Adipocyte (in vitro differentiated cells): ENCODE measurements around the gene EHD3.

Experiments
- DNase-seq: peaks from one replicate; pipeline ENCODE4 v3.0.0-alpha.2; 2015; ENCODE audit warnings: low read depth
- H3K27me3 ChIP-seq: replicated peaks from 2 replicates; pipeline ENCODE4 v1.7.0; 2013; ENCODE audit warnings: mild to moderate bottlenecking, low read length, moderate library complexity; ENCODE audit not compliant: control insufficient read depth, insufficient read depth
- H3K36me3 ChIP-seq: 2 replicates; pipeline ENCODE4 v1.7.0; 2013; ENCODE audit warnings: low read length, mild to moderate bottlenecking, moderate library complexity; ENCODE audit not compliant: control insufficient read depth, insufficient read depth, severe bottlenecking
- H3K4me1 ChIP-seq: 2 replicates; pipeline ENCODE4 v1.7.0; 2013; ENCODE audit warnings: mild to moderate bottlenecking, low read length, moderate library complexity; ENCODE audit not compliant: control insufficient read depth, insufficient read depth
- H3K4me3 ChIP-seq: 2 replicates; pipeline ENCODE4 v1.7.0; 2013; ENCODE audit warnings: mild to moderate bottlenecking, low read length, moderate library complexity
- H3K9ac ChIP-seq: 2 replicates; pipeline ENCODE4 v1.7.0; 2013; ENCODE audit warnings: mild to moderate bottlenecking, low read length, moderate library complexity
- H3K9me3 ChIP-seq: 2 replicates; pipeline ENCODE4 v1.7.0; 2013; ENCODE audit warnings: mild to moderate bottlenecking, low read length, moderate library complexity; ENCODE audit not compliant: control insufficient read depth

EHD3 gene

GRCh38 chr2:31249009-31249690, 15.2 kb downstream of the EHD3 start:
- H3K4me3 ChIP-seq = no peak overlapping the region
- H3K9me3 ChIP-seq = no peaks in the 10 kb centered on the region
- DNase-seq = no peak
- no peaks in the 10 kb centered on the region for H3K4me1 ChIP-seq
- H3K9ac ChIP-seq = no peak overlapping the region
- no peaks in the 10 kb centered on the region for H3K27me3 ChIP-seq
- H3K36me3 ChIP-seq = peaks cover 5% of the 10 kb centered on the region

DNA sequence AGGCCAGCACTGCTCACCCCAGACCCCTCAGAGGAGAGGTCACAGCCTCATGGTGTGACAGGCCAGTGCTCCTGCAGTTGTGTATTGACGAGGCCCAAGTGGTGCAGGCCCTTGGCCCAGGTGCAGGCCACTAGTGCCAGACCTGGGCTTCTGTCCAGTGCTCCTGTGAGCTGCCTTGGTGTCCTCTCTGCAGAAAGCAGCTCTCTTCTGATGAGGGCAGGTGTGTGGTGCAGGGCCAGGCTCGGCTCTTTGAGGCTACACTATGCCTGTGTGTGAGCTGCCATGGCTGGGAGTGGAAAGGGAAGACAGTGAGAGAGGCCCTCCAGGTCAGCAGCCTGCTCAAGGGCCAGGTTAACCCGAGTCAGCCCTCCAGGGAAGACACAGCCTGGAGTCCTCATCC, 17.1 kb downstream of the EHD3 start:
- no peak overlapping the region for H3K4me3 ChIP-seq

GRCh38 chr2:31251851-31252250, 17.9 kb downstream of the EHD3 start:
- H3K4me1 ChIP-seq = no peaks in the 10 kb centered on the region
- H3K4me3 ChIP-seq = no peak overlapping the region
- H3K9ac ChIP-seq = no peak overlapping the region
- no peaks in the 10 kb centered on the region for H3K9me3 ChIP-seq
- no peaks in the 10 kb centered on the region for H3K27me3 ChIP-seq
- DNase-seq = no peak
- H3K36me3 ChIP-seq = no peaks in the 10 kb centered on the region

More for the DNA sequence above, 17.1 kb downstream of the EHD3 start:
- Histone ChIP-seq H3K36me3 (no peaks in the 10 kb centered on the region), H3K27me3 (no peaks in the 10 kb centered on the region), H3K9ac (no peak overlapping the region), H3K4me1 (no peaks in the 10 kb centered on the region), H3K9me3 (no peaks in the 10 kb centered on the region)
- DNase-seq = no peak

DNA sequence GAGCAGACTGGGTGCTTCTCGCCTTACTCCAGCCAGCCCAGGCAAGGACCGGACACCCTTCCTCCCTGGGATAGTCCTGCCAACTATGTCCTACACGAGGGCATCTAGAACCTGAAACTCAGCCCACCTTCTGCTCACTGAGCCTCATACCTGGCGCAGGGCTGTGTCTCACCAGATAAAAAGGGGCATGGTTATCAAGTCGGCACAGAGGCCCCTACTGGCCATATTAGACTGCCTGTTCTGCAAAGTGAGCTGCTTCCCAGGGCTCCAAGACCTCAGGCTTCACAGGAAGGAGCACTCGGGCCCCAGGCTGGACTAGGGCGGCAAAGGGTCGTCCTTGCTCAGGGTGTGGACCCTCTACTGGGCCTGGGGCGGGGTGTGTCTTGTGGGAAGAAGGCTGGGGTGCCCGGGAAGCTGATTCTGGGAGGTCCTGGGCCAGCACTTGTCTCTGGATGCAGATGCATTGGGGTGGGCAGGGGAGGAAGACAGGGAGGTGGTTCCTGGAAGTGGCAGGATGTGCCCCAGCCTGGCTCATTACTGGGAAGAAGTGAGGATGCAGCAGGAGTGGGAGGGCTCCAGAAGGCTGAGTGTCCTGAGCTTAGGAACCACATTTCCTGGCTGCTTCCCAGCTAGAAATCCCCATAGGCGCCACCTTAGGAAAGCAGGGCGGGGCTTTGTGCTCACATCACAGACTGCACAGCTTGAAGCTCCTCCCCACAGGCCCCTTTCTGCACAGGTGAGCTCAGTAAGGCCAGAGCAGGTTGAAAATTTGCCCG, 19.6 kb downstream of the EHD3 start:
- no peaks in the 10 kb centered on the region for H3K27me3 ChIP-seq
- DNase-seq = no peak

DNA sequence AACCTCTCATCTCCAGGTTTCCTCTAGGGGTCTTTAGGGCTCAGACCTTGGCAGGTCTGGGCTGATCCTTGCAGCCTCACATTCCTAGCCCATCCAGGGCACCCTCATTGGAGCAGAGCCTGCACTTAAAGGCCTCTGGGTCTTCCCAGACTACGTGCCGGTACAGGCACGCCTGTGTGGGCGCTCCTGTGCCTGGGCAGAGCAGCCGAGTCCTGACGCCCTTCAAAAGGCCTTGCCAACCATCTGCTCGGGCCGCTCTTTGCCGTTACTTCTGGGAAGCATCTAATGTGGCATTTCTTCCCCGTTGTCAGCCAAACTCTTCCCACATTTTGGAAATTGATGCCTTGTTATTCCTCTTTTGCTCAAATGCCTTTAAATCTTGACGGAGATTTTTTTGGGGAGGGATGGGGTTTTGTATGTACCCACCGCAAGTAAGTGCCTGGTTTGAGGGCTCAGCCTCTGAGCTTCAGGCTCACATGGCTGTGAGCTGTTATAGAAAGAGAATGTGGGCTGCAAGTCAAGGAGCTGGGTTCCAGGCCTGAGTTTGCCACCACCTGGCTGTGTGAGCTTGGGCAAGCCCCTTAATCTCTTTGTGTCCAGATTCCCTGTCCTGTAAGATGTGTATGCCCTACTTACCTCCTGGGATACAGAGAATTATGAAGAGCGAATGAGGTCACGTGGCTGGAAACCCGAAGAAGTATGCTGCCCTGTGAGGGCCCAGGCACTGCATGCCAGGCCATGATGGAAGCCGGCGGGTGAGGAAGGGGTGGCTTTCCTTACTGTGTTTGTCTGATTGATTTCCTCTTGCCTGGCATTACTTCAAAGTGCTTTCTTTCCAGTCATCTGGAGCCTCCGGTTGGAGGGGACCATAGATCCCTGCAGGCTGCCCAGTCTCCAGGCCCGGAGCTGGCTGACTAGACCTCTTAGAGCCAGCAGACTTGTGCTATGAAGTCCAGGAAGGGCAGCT, 20.6 kb downstream of the EHD3 start:
- Histone ChIP-seq H3K4me3 (no peak overlapping the region), H3K27me3 (no peaks in the 10 kb centered on the region), H3K9me3 (no peaks in the 10 kb centered on the region), H3K4me1 (no peaks in the 10 kb centered on the region), H3K36me3 (no peaks in the 10 kb centered on the region), H3K9ac (no peak overlapping the region)
- no peak for DNase-seq

More for the DNA sequence above, 19.6 kb downstream of the EHD3 start:
- Histone ChIP-seq H3K36me3 (no peaks in the 10 kb centered on the region), H3K9ac (no peak overlapping the region), H3K4me1 (no peaks in the 10 kb centered on the region), H3K4me3 (no peak overlapping the region), H3K9me3 (no peaks in the 10 kb centered on the region)

- H3K9me3 ChIP-seq = no peaks in the 10 kb centered on the region
- H3K27me3 ChIP-seq = no peaks in the 10 kb centered on the region
- DNase-seq = no peak
- no peak overlapping the region for H3K4me3 ChIP-seq
- H3K9ac ChIP-seq = no peak overlapping the region
- no peaks in the 10 kb centered on the region for H3K4me1 ChIP-seq
- no peaks in the 10 kb centered on the region for H3K36me3 ChIP-seq
Measured at GRCh38 chr2:31255911-31256571, 22.1 kb downstream of the EHD3 start.

DNA sequence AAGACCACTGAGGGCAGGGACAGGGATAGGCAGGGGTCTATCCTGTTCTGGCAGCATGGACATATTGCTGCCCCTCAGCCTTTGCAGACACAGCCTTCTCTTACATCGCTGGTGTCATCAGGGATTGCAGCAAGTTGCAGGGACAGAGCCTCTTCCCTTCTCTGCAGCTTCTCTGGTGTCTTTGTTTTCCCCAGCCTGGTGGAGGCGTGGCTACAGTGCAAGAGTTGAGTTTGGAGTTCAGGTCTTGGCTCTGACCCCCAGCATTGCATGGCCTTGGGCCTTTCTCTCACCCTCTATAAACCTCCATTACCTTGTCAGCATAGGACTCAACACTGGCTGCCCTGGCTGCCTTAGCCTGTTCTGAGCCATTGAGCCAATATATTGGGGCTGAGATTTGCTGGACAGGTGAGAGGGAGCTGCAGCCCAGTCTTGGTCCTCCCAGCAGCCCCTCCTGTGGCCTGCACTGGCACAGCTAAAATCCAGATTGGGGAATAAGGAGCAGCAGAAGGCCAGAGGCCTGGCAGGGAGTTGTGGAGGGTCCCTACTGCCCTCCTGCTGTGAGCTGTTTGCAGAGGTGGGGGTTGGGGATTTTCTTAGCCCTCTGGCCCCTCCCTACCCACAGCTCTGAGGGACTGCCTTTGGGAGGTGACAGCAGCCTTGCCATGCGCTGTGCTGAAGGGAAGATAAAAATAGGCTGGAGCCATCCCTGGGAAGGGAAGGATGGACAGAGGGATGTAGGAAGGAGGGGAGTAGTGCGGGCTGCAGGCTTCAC, 22.8 kb downstream of the EHD3 start:
- H3K27me3 ChIP-seq = no peaks in the 10 kb centered on the region
- no peaks in the 10 kb centered on the region for H3K4me1 ChIP-seq
- DNase-seq = no peak
- H3K9ac ChIP-seq = no peak overlapping the region
- H3K36me3 ChIP-seq = no peaks in the 10 kb centered on the region
- no peak overlapping the region for H3K4me3 ChIP-seq
- H3K9me3 ChIP-seq = no peaks in the 10 kb centered on the region

DNA sequence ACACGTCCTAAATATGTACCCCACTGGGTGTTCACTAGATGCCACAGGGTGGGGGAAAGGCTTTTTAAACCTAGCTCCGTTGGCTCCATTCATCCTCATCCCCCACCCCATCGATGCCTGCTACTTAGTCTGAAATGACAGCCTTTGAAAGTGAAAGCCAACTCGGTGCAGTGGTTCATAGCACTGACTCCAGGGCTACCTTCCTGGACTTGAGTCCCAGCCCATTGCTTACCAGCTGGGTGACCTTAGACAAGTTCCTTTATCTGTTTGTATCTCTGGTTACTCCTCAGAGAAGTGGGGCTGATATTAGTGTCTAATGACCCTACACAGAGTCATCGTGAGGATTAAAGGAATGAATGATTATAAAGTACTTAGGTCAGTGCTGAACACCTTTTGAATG, 24.4 kb downstream of the EHD3 start:
- H3K9ac ChIP-seq = no peak overlapping the region
- H3K9me3 ChIP-seq = no peaks in the 10 kb centered on the region
- H3K27me3 ChIP-seq = no peaks in the 10 kb centered on the region
- H3K36me3 ChIP-seq = no peaks in the 10 kb centered on the region
- peaks cover 3% of the 10 kb centered on the region for H3K4me1 ChIP-seq
- no peak overlapping the region for H3K4me3 ChIP-seq
- DNase-seq = no peak

DNA sequence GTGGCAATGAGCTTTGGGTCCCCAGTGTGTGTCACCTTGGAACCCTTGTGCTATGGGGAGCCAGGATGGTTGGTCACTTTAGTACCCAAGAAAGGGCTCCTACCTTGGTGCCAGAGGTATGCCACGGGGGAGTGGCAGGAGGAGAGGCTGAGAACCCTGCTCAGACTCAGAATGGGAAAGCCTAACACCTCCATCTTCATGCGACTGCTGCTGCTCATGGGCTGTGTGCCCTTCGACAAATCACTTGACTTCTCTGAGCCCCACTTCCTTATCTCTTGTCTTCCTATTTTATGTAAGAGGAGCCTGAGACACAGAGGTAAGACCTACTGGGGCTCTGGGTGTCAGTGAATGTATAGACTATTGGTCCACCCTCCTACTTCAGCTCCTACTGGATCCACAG, 25.1 kb downstream of the EHD3 start:
- Histone ChIP-seq H3K4me3 (no peak overlapping the region), H3K27me3 (no peaks in the 10 kb centered on the region), H3K9ac (no peak overlapping the region), H3K4me1 (peaks cover 9% of the 10 kb centered on the region), H3K9me3 (no peaks in the 10 kb centered on the region), H3K36me3 (no peaks in the 10 kb centered on the region)
- DNase-seq = no peak

- no peak overlapping the region for H3K9ac ChIP-seq
- H3K4me3 ChIP-seq = no peak overlapping the region
- no peaks in the 10 kb centered on the region for H3K27me3 ChIP-seq
- H3K9me3 ChIP-seq = no peaks in the 10 kb centered on the region
- H3K4me1 ChIP-seq = peaks cover 9% of the 10 kb centered on the region
- DNase-seq = no peak
- H3K36me3 ChIP-seq = no peaks in the 10 kb centered on the region
Measured at GRCh38 chr2:31260870-31261269, 26.9 kb downstream of the EHD3 start.
